T-helper 1 cell treated with Interleukin-12 subunit alpha and Interleukin-12 subunit beta and Interleukin-4 antibody, amounts not matched to agents 30 μg/mL and 1 μg/mL, for 36 hours (primary cell): ENCODE measurements around the gene MRPL51.

Experiments
- H3K27ac Mint-ChIP-seq: one replicate; pipeline ENCODE4 v1.8.0; 2021; ENCODE audit warnings: mild to moderate bottlenecking, mixed read lengths
- H3K27me3 Mint-ChIP-seq: one replicate; pipeline ENCODE4 v1.8.0; 2021; ENCODE audit warnings: low read depth, mixed read lengths
- H3K36me3 Mint-ChIP-seq: one replicate; pipeline ENCODE4 v1.8.0; 2021; ENCODE audit warnings: low read depth, mixed read lengths
- H3K4me1 Mint-ChIP-seq: one replicate; pipeline ENCODE4 v1.8.0; 2021; ENCODE audit warnings: low read depth, mixed read lengths
- H3K4me3 Mint-ChIP-seq: one replicate; pipeline ENCODE4 v1.8.0; 2021; ENCODE audit warnings: mild to moderate bottlenecking, moderate library complexity, mixed read lengths
- H3K9me3 Mint-ChIP-seq: one replicate; pipeline ENCODE4 v1.8.0; 2021; ENCODE audit warnings: mixed read lengths

MRPL51 gene

GRCh38 chr12:6534945-6535696 lies 42.1 kb upstream of the MRPL51 start:
- Mint-ChIP-seq H3K27ac (peak overlapping the region; percentile 98), H3K4me3 (peak overlapping the region; percentile 92), H3K36me3 (peaks cover 56% of the 10 kb centered on the region)

GRCh38 chr12:6534695-6534944 lies 41.6 kb upstream of the MRPL51 start:
- Mint-ChIP-seq H3K4me3 (peak overlapping the region; percentile 92), H3K9me3 (no peaks in the 10 kb centered on the region), H3K27ac (peak overlapping the region; percentile 98), H3K4me1 (peaks cover 45% of the 10 kb centered on the region), H3K36me3 (peaks cover 56% of the 10 kb centered on the region), H3K27me3 (no peaks in the 10 kb centered on the region)

More at GRCh38 chr12:6534945-6535696, 42.1 kb upstream of the MRPL51 start:
- H3K4me1 Mint-ChIP-seq, result peaks cover 50% of the 10 kb centered on the region
- no peaks in the 10 kb centered on the region for H3K9me3 Mint-ChIP-seq
- H3K27me3 Mint-ChIP-seq, result no peaks in the 10 kb centered on the region

- H3K27ac Mint-ChIP-seq, result peak within 1 kb of the TSS; percentile 98
- H3K4me1 Mint-ChIP-seq, result peaks cover 40% of the 10 kb centered on the region
- H3K4me3 Mint-ChIP-seq, result peak within 1 kb of the TSS; percentile 92
- peaks cover 51% of the 10 kb centered on the region for H3K36me3 Mint-ChIP-seq
- H3K27me3 Mint-ChIP-seq, result no peaks in the 10 kb centered on the region
- no peaks in the 10 kb centered on the region for H3K9me3 Mint-ChIP-seq
Observed at GRCh38 chr12:6533923-6534694, 41.0 kb upstream of the MRPL51 start, which contains the start of gene GAPDH. Gene GAPDH (plus strand): TSS chr12:6534517. CDS start chr12:6534833, 316 bp downstream.

- no peaks in the 10 kb centered on the region for H3K9me3 Mint-ChIP-seq
- no peaks in the 10 kb centered on the region for H3K27me3 Mint-ChIP-seq
- peaks cover 54% of the 10 kb centered on the region for H3K36me3 Mint-ChIP-seq
- H3K27ac Mint-ChIP-seq, result peak overlapping the region; percentile 98
- H3K4me1 Mint-ChIP-seq, result peaks cover 39% of the 10 kb centered on the region
- H3K4me3 Mint-ChIP-seq, result peak overlapping the region; percentile 92
Observed at GRCh38 chr12:6533653-6533922, 40.5 kb upstream of the MRPL51 start.

GRCh38 chr12:6532927-6533652 lies 40.0 kb upstream of the MRPL51 start:
- no peaks in the 10 kb centered on the region for H3K9me3 Mint-ChIP-seq
- H3K4me1 Mint-ChIP-seq, result peaks cover 39% of the 10 kb centered on the region
- peaks cover 57% of the 10 kb centered on the region for H3K36me3 Mint-ChIP-seq
- H3K27me3 Mint-ChIP-seq, result no peaks in the 10 kb centered on the region
- H3K4me3 Mint-ChIP-seq, result peak overlapping the region; percentile 92
- H3K27ac Mint-ChIP-seq, result peak overlapping the region; percentile 98

- H3K4me3 Mint-ChIP-seq, result peak overlapping the region; percentile 92
- peaks cover 60% of the 10 kb centered on the region for H3K36me3 Mint-ChIP-seq
- H3K4me1 Mint-ChIP-seq, result peaks cover 34% of the 10 kb centered on the region
- no peaks in the 10 kb centered on the region for H3K9me3 Mint-ChIP-seq
- H3K27ac Mint-ChIP-seq, result peak overlapping the region; percentile 98
- no peaks in the 10 kb centered on the region for H3K27me3 Mint-ChIP-seq
Observed at GRCh38 chr12:6532051-6532926, 39.2 kb upstream of the MRPL51 start.

- H3K4me3 Mint-ChIP-seq, result peak overlapping the region; percentile 13
- peaks cover 25% of the 10 kb centered on the region for H3K4me1 Mint-ChIP-seq
- H3K27me3 Mint-ChIP-seq, result no peaks in the 10 kb centered on the region
- no peaks in the 10 kb centered on the region for H3K9me3 Mint-ChIP-seq
- peak overlapping the region; percentile 82 for H3K27ac Mint-ChIP-seq
- H3K36me3 Mint-ChIP-seq, result peaks cover 62% of the 10 kb centered on the region
Observed at GRCh38 chr12:6530576-6531260, 37.7 kb upstream of the MRPL51 start.

GRCh38 chr12:6529291-6529737 lies 36.3 kb upstream of the MRPL51 start:
- Mint-ChIP-seq H3K4me3 (no peak overlapping the region), H3K36me3 (peaks cover 67% of the 10 kb centered on the region), H3K9me3 (no peaks in the 10 kb centered on the region), H3K27me3 (no peaks in the 10 kb centered on the region), H3K4me1 (peaks cover 24% of the 10 kb centered on the region), H3K27ac (no peak overlapping the region)

GRCh38 chr12:6528539-6529235 lies 35.6 kb upstream of the MRPL51 start:
- Mint-ChIP-seq H3K36me3 (peaks cover 72% of the 10 kb centered on the region), H3K27ac (no peak overlapping the region), H3K4me1 (peaks cover 21% of the 10 kb centered on the region), H3K4me3 (no peak overlapping the region), H3K9me3 (no peaks in the 10 kb centered on the region), H3K27me3 (no peaks in the 10 kb centered on the region)

GRCh38 chr12:6527711-6528110 lies 34.6 kb upstream of the MRPL51 start:
- H3K27ac Mint-ChIP-seq, result no peak overlapping the region
- no peaks in the 10 kb centered on the region for H3K9me3 Mint-ChIP-seq
- H3K4me1 Mint-ChIP-seq, result peaks cover 17% of the 10 kb centered on the region
- peaks cover 74% of the 10 kb centered on the region for H3K36me3 Mint-ChIP-seq
- no peaks in the 10 kb centered on the region for H3K27me3 Mint-ChIP-seq
- no peak overlapping the region for H3K4me3 Mint-ChIP-seq

- H3K27ac Mint-ChIP-seq, result no peak overlapping the region
- H3K4me3 Mint-ChIP-seq, result no peak overlapping the region
- peaks cover 9% of the 10 kb centered on the region for H3K4me1 Mint-ChIP-seq
- H3K27me3 Mint-ChIP-seq, result no peaks in the 10 kb centered on the region
- H3K36me3 Mint-ChIP-seq, result peaks cover 69% of the 10 kb centered on the region
- no peaks in the 10 kb centered on the region for H3K9me3 Mint-ChIP-seq
Observed at GRCh38 chr12:6526766-6527525, 33.9 kb upstream of the MRPL51 start.

GRCh38 chr12:6526201-6526600 lies 33.1 kb upstream of the MRPL51 start:
- Mint-ChIP-seq H3K27me3 (no peaks in the 10 kb centered on the region), H3K4me3 (no peak overlapping the region), H3K27ac (no peak overlapping the region), H3K4me1 (peaks cover 6% of the 10 kb centered on the region), H3K9me3 (no peaks in the 10 kb centered on the region), H3K36me3 (peaks cover 66% of the 10 kb centered on the region)

GRCh38 chr12:6524648-6525047 lies 31.6 kb upstream of the MRPL51 start:
- H3K9me3 Mint-ChIP-seq, result no peaks in the 10 kb centered on the region
- no peak overlapping the region for H3K4me3 Mint-ChIP-seq
- peaks cover 5% of the 10 kb centered on the region for H3K4me1 Mint-ChIP-seq
- peaks cover 60% of the 10 kb centered on the region for H3K36me3 Mint-ChIP-seq
- H3K27ac Mint-ChIP-seq, result no peak overlapping the region
- H3K27me3 Mint-ChIP-seq, result no peaks in the 10 kb centered on the region
